Skin epidermis (tissue), 12 donors: ENCODE results near the gene GTPBP3.
"Not testable (repeated sequence)": the region's sequence is repeated elsewhere in the genome, so short reads cannot be mapped to it uniquely, and the experiment has no call there.

Experiments
- H3K27ac ChIP-seq, 21 experiments: fragments of 200-600 bp; sonication (generic) in 11 of 21; one replicate each; pipeline ENCODE4 v1.5.0; 2020; ENCODE audit warnings: mild to moderate bottlenecking in 3 of 21, inconsistent platforms in 2 of 21, moderate library complexity in 2 of 21
- H3K4me3 ChIP-seq, 7 experiments: fragments of 200-600 bp; sonication (generic) in 2 of 7; one replicate each; pipeline ENCODE4 v1.5.0; 2020; ENCODE audit warnings: inconsistent platforms in 2 of 7, mild to moderate bottlenecking in 2 of 7, moderate library complexity in 1 of 7

Gene GTPBP3

DNA sequence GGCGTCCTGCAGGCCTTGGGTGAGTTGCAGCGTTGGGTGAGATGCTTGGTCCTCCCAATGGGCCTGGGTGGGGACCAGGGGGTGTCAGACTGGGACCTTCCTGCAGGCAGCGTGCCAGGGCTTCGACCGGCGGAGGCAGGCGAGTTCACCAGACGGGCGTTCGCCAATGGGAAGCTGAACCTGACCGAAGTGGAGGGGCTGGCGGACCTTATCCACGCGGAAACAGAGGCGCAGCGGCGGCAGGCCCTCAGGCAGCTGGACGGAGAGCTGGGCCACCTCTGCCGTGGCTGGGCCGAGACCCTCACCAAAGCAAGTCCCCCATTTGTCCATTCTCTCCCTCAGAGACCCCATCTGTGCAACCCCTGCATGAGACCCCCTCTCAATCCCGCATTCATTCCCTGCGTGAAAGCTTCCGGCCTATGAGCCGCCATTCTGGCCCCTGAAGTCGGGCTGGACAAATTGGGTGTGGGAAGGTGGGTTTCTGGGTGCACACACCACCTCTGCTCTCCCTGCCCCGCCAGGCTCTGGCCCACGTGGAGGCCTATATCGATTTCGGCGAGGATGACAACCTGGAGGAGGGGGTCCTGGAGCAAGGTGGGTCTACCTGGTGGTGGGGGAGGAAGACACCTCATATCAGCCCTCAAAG, 1.2 kb downstream of the GTPBP3 start:
- peak overlapping the region in 2 of 21 experiments; percentile 93 to 94 for H3K27ac ChIP-seq
- peak overlapping the region in 5 of 7 experiments; percentile 55 to 84 (median 78) for H3K4me3 ChIP-seq

DNA sequence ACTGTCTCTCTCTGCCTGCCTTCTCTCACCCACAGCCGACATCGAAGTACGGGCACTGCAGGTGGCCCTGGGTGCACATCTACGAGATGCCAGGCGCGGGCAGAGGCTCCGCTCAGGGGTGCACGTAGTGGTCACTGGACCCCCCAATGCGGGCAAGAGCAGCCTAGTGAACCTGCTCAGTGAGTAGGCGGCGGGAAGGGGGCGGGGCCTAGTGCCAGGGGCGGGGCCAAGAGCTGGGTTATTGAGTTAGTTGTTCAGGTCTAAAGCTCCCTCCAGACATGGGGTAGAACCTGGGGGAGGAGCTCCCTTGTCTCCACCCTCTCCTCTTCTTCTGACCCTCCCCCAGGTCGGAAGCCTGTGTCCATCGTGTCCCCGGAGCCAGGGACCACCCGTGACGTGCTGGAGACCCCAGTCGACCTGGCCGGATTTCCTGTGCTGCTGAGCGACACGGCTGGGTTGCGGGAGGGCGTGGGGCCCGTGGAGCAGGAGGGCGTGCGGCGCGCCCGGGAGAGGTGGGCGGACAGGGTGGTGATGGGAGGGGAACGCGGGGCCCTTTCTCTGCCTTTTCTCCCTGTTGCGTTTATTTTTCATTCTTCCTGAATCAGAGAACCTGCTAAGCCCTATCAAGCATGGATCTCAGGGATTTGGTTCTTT, 1.9 kb downstream of the GTPBP3 start:
- Histone ChIP-seq H3K27ac (no peak overlapping the region), H3K4me3 (no peak overlapping the region)

DNA sequence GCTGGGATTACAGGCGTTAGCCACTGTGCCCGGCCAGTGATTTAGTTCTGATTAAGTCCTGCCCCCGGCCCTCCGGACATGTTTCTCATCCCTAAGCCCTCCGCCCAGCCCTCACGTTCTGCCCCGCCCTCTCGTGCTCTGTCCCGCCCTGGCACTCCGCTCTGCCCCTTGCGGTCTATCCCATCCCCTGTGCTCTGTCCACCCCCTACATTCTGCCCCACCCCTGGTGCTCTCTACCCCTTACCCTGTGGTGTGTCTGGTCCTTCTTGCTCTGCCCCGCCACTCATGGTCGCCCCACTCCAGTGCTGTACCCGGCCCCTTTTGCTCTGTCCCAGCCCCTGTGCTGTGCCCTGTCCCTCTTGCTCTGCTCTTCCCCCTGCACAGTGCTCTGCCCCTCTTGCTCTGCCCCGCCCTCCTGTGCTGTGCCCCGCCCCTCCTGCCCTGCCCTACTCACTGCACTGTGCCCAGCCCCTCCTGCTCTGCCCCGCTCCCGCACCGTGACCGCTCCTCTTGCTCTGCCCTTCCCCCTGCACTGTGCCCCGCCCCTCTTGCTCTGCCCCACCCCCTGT, 3.0 kb downstream of the GTPBP3 start:
- no peak overlapping the region for H3K4me3 ChIP-seq
- no peak overlapping the region for H3K27ac ChIP-seq

DNA sequence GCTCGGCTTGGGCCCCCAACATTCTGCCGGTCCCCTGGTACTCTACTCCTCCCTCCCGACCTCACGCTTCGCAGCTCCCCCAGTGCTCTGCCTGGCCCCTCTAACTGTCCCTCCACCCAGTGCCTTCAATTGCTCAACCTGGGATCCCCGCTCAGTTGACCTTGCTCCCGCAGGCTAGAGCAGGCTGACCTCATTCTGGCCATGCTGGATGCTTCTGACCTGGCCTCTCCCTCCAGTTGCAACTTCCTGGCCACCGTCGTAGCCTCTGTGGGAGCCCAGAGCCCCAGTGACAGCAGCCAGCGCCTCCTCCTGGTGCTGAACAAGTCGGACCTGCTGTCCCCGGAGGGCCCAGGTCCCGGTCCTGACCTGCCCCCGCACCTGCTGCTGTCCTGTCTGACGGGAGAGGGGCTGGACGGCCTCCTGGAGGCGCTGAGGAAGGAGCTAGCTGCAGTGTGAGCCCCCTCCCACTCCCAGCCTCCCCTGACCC, 3.6 kb downstream of the GTPBP3 start:
- Histone ChIP-seq H3K4me3 (no peak overlapping the region), H3K27ac (no peak overlapping the region)

DNA sequence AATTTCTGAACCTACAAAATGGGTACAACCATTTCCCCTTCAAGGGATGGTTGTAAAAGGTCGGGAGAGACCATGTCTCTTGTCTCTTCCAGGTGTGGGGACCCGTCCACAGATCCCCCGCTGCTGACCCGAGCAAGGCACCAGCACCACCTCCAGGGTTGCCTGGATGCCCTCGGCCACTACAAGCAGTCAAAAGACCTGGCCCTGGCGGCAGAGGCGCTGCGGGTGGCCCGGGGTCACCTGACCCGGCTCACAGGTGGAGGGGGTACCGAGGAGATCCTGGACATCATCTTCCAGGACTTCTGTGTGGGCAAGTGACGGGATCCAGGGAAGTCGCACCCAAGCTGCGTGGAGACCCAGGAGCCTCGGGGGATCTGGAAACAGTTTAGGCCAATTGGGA, 4.0 kb downstream of the GTPBP3 start:
- H3K27ac ChIP-seq, result no peak overlapping the region
- H3K4me3 ChIP-seq, result no peak overlapping the region

DNA sequence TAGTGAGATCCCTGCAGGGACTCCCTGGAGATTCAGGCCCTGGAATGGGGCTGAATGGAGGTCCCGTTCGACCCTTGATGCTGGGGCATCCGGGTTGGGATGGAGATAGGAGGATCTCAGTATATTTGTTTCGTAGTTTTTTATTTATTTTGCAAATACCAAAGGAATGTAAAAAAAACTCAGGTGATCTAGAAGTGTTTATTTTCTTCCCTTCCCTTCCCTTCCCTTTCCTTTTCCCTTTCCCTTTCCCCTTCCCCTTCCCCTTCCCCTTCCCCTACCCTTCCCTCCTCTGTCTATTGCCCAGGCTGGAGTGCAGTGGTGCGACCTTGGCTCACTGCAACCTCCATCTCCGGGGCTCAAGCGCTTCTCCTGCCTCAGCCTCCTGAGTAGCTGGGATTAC, 4.5 kb downstream of the GTPBP3 start:
- no peak overlapping the region for H3K27ac ChIP-seq
- H3K4me3 ChIP-seq, result no peak overlapping the region

DNA sequence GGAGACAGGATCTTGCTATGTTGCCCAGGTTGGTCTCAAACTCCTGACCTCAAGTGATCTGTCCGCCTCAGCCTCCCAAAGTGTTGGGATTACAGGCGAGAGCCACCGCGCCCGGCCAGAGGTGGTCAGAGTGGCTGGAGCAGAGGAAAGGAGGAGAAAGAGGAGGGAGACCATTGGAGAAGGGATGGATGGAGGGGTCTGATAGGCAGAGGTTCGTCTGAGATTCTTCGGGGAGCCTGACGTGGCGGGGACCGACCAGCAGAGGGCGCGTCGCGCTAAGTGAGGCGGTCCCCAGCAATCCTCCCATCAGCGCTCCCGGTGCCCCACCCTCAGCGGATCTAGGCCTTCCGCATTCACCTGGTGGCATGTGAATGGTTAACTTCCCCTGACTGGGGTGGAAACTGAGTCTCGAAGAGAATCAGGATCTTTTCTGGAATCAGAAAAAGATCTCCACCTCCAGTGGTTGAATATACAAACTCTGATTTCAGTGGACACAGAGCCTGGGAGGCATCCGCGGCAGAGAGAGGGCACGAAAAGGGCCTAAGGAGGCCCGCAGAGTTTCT, 8.8 kb downstream of the GTPBP3 start:
- Histone ChIP-seq H3K27ac (peak overlapping the region in 14 of 21 experiments; percentile 13 to 80 (median 66)), H3K4me3 (no peak overlapping the region)

DNA sequence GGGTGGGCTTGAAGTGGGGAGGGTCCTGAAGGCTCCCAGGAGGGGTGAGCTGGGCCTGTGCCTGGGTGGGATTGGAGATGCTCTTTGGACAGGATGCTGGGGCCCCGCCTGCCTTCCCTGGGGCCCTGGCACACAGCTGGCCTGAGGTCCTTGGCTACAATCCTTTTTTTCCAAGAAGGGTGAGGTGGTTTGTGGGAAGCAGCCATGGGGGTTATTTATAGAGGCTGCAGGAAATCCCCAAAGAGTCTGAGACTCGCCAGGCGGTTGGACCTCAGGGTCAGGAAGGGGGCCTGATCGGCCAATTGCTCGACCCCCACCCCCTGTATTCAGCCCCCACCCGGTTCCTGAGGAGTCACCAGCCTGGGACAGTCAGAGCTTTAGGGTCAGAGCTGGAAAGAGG, 10.0 kb downstream of the GTPBP3 start:
- Histone ChIP-seq H3K4me3 (no peak overlapping the region), H3K27ac (peak overlapping the region in 17 of 21 experiments; percentile 13 to 80 (median 66))

DNA sequence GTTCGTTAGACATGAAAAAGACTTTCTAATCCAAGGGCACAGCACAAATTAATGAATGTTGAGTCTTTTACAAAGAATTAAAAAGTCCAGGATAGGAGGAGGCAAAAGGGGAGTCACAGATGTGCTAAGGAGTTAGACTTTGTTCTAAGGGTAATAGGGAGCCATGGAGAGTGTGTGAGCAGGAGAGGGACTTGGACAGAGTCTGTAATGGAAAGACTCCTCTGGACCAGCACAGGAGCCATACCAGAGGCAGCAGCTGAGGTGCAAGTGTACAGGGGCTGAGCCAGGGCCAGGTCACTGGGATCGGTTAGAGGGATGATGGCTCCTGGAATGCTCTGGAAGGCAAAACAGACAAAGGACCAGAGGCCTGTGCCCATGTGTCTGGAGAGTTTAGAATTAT, 10.5 kb downstream of the GTPBP3 start:
- H3K4me3 ChIP-seq, result no peak overlapping the region
- peak overlapping the region in 17 of 21 experiments; percentile 13 to 80 (median 66) for H3K27ac ChIP-seq

DNA sequence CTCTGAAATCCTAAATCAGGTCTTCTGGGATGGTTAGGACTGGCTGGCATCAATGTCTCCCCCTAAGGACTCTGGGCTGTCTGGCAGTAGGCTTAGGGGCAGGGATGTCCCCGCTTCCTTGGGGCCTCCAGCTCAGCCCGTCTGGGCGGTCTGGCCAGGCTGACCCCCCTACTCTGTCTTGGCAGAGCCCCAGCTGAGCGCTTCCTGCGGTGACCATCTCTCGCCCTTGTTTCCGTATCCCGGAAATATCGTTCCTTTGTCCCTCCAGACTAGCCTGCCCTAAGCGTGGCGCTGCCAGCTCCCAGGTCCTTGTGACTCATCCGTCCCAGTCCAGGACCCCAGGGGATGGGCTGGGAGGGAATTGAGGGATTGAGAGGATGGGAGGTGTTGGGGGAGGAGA, 11.3 kb downstream of the GTPBP3 start:
- peak overlapping the region in 14 of 21 experiments; percentile 27 to 80 (median 67) for H3K27ac ChIP-seq
- no peak overlapping the region for H3K4me3 ChIP-seq

DNA sequence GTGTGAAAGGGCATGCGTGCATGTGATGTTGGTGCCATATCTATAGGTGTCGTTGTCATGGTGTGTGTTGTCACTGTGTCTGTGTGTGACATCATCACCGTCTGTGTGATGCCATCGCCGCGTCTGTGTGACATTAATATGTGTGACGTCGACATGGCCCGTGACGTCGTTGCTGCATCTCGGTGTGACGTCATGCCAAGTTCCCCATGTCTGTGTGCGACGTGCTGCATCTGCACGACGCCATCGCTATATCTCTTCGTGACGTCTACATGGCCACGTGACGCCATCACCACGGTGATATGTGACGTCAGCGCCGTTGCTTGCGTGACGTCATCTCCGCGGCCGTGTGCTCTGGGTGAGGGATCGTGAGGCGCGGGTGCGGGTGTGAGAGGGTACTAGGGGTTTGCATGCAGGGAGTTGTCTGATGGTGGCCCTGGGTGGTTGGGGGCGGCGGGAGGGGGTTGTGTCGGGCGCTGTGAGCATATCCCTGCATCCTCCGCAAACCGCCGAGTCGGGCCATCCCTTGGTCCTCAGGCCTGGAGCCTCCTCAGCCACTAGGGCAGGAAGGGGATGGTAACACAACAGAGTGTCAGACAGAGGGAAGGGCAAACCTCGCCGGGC, 14.6 kb downstream of the GTPBP3 start:
- Histone ChIP-seq H3K27ac (peak overlapping the region in 1 of 21 experiments; percentile 41), H3K4me3 (no peak overlapping the region)

DNA sequence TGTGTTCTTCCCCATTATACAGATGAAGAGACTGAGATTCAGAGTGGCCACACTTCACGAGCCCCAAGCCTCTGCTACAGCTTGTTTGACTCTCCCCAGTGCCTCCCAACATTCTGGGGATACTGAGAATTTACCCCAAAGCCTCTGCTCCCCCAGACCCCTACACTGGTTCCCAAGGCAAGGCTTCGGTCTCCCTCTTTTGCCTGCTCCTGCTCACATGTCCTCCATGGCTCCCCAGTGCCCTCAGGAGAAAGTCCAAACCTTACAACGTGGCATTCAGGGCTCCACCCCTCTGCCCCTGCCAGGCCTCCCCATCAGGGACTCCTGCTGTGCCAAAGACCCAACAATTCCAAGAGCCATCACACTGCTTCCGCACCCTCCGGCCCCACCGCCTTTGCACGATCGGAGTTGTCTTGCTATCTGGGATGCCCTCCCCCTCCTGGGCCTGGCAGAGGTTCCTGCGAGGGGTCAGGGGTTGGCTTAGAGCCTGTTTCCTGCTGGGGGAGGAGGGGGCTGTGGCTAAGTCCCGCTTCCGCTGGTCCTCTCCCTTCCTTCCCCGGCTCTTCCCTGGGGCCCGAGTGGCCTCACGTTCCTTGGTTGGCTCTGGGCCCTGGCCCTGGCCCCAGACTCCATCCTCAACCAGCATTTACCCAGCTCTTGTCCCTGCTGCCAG, 15.4 kb downstream of the GTPBP3 start:
- no peak overlapping the region for H3K4me3 ChIP-seq
- H3K27ac ChIP-seq, result peak overlapping the region in 2 of 21 experiments; percentile 16 to 41

DNA sequence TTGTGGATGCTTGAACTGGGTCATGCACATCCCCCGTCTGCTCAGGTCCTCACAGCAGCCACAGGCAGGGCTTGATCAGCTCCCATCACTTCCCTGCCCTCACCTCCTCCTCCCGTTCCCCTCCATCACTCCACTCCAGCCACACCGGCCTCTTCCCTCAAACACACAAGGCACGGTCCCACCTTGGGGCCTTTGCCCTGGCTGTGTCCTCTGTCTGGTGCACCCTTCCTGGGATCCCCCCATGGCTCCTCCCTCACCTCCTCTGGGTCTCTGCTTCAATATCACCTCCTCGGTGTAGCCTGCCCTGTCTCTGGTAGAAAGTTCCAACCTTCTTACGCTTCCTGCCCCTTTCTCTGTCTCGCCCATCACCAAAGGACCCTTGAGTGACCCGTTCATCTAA, 16.0 kb downstream of the GTPBP3 start:
- peak overlapping the region in 1 of 21 experiments; percentile 16 for H3K27ac ChIP-seq
- H3K4me3 ChIP-seq, result no peak overlapping the region

DNA sequence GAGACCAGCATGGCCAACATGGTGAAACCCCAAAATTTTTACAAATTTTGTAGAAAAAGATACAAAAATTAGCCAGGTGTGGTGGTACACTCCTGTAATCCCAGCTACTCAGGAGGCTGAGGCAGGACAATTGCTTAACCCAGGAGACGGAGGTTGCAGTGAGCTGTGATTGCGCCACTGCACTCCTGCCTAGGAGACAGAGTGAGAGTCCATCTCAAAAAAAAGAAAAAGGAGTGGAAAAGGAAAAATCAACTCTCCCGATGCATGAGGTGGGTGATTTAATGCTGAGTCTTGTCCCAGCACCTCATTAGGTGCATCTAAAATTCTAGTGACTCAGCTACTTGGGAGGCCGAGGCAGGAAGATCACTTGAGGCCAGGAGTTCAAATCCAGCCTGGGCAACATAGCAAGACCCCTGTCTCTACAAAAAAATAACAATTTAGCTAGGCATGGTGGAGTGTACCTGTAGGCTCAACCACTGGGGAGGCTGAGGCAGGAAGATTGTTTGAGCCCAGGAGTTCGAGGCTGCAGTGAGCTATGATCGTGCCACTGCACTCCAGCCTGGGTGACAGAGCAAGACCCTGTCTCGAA, 19.8 kb downstream of the GTPBP3 start:
- H3K4me3 ChIP-seq, result no peak overlapping the region
- peak overlapping the region in 1 of 21 experiments; percentile 33 for H3K27ac ChIP-seq

DNA sequence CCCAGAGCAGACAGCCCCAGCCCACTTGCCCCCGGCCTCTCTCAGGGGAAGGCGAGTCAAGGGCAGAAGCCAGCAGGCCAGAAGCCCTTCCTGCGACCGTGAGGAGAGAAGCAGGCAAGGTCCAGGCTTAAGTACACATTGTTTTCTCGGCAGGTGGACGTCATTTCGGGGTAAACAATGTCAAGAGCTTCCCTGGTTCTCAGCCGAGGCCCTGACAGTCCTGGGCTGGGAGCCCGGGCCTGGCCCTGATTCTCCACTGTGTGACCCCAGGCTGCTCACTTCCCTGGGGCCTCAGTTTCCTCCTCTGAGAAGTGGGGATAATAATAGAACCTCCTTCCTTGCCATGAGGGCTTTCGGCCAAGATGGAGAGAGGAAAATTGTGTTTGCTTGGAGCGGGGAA, 20.4 kb downstream of the GTPBP3 start:
- H3K27ac ChIP-seq, result peak overlapping the region in 5 of 21 experiments; percentile 2 to 33 (median 23)
- no peak overlapping the region for H3K4me3 ChIP-seq

DNA sequence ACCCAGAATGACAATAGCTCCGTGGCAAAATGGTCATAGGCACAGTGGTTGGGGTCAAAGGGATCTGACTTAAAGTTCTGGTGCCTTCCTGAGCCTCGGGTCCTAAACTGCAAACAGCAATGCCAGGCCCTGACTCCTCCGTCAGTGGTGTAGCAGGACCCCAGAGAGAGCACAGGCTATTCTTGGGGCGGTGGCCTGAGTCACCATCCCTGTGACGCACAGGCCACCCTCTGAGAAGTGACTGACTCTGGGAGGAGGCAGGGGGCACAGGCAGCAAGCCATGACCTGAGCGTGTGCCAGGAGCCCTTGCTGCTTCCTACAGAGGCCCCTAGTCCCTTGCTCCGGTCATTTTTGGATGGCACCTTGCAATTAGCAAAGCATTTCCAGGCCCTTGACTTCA, 21.0 kb downstream of the GTPBP3 start:
- H3K27ac ChIP-seq, result peak overlapping the region in 3 of 21 experiments; percentile 2 to 26 (median 14)
- no peak overlapping the region for H3K4me3 ChIP-seq

DNA sequence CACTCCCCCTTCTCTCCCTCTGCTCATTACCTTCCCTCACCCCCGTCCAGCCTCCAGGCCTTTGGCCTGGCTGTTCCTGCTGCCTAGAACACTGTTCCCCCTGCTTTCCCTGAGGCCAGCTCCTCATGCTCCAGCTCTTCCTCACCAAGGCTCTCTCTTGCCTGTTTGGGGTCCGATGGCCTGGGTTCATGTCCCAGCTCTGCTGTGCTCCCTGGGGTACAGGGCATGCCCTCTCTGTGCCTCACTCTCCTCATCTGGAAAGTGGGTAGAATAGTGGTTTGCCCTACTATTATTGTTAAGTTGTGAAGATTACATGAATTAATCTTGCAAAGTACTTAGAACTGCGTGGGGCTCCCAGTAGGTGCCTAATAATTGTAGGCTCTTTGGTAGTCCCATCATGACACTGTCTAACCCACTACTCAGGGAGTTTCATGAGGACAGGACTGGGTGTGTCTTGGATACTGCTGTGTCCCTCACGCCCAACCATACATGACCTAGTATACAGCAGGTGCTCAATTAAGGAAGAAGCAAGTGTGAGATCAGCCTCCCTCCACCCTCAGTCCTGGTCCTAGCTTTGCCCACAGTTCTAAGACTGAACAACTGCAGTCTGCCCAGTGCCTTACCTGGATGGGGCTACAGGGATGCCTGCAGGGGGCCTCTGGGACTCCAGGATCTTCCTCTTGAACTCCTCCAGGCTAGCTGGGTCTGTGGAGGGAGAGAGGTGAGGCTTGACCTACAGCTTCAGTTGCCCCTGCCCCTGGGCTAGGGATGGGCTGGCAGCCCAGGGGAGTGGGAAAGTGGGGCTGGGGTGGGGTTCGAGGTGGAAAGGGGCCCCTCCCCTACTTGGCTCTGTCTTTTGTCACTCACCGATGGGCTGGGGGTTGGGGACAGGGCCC, 22.8 kb downstream of the GTPBP3 start:
- Histone ChIP-seq H3K4me3 (no peak overlapping the region), H3K27ac (no peak overlapping the region)

DNA sequence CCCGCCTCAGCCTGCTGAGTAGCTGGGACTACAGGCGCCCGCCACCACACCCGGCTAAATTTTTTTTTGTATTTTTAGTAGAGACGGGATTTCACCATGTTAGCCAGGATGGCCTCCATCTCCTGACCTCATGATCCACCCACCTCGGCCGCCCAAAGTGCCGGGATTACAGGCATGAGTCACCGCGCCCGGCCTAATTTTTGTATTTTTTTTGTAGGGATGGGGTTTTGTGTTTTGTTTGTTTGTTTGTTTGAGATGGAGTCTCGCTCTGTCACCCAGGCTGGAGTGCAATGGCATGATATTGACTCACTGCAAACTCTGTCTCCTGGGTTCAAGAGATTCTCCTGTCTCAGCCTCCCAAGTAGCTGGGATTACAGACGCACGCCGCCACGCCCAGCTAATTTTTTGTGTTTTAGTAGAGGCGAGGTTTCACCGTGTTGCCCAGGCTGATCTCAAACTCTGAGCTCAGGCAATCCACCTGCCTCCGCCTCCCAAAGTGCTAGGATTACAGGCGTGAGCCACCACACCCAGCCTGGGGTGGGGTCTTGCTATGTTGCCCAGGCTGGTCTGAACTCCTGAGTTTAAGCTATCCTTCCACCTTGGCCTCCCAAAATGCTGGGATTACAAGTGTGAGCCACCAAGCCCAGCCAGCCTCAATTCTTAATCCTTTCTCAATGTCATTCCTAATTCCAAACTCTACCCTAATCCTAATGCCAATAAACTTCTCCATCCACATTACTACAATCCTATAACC, 26.7 kb downstream of the GTPBP3 start:
- not testable (repeated sequence) for H3K27ac ChIP-seq, H3K4me3 ChIP-seq
